ENCODE data around the gene DNM3.

DNA sequence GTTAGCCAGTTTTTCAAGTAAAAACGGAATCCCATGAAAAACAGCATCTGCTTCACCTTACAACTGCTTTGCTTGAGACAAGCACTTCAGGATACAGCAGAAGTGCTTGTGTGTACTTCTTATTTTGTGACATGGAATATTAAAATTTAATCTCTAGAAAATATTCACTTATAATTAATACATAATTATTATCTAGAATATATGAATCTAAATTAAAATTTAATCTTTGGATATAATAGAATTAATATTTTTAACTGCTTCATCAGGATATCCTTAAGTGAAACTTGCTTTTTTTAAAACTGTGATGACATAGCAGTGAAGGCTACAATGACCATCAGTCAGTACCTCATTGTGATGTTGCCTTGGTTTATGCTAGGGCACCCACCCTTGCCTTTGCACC lies 430.8 kb downstream of the DNM3 start:
- TF ChIP-seq, protein P1, sequence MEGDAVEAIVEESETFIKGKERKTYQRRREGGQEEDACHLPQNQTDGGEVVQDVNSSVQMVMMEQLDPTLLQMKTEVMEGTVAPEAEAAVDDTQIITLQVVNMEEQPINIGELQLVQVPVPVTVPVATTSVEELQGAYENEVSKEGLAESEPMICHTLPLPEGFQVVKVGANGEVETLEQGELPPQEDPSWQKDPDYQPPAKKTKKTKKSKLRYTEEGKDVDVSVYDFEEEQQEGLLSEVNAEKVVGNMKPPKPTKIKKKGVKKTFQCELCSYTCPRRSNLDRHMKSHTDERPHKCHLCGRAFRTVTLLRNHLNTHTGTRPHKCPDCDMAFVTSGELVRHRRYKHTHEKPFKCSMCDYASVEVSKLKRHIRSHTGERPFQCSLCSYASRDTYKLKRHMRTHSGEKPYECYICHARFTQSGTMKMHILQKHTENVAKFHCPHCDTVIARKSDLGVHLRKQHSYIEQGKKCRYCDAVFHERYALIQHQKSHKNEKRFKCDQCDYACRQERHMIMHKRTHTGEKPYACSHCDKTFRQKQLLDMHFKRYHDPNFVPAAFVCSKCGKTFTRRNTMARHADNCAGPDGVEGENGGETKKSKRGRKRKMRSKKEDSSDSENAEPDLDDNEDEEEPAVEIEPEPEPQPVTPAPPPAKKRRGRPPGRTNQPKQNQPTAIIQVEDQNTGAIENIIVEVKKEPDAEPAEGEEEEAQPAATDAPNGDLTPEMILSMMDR (IDR thresholded peaks at IDR 0.05), result no peak
- no peak for TF ChIP-seq EZH2 (IDR thresholded peaks at IDR 0.05)

Data from neural progenitor cell (in vitro differentiated cells).